ENCODE data around the gene SLC25A29. TPM values are rescaled to one million over a fixed set of nuclear protein-coding genes. Genes with fewer than 3 reads are reported as not detected.
A peak's percentile ranks its signal among the peaks of the same experiment; 100 is the strongest.

Gene SLC25A29
- total and polyA plus RNA-seq, 2 of the 4 experiments (the other 2 are of a cell fraction): 6.5 to 37.7 TPM

- in situ Hi-C loops (cut with MboI; ENCODE audit: low sequenced_read_pairs): no loop called here
Observed at GRCh38 chr14:100282083-100282350, 24.2 kb downstream of the SLC25A29 start.

More at GRCh38 chr14:100282083-100282350, 24.2 kb downstream of the SLC25A29 start:
- H3K27ac ChIP-seq (ENCODE audit: insufficient read depth, low read length): no peak overlapping the region
- dilution Hi-C loops (cut with HindIII; ENCODE audit: low sequenced_read_pairs, unreplicated experiment): no loop called here
- CTCF ChIA-PET: no interaction called here
- no peak overlapping the region for H3K23ac ChIP-seq (ENCODE audit: low read depth, low read length)
- H3K56ac ChIP-seq (ENCODE audit: extremely low read depth, insufficient read depth, low read length): no peak overlapping the region
- no peak overlapping the region for H4K5ac ChIP-seq (ENCODE audit: low read depth, low read length)
- H4K20me1 ChIP-seq (ENCODE audit: insufficient read depth, low read length): peaks cover 36% of the 10 kb centered on the region
- peaks cover 18% of the 10 kb centered on the region; the same call in 1 of the 2 replicates for H3K36me3 ChIP-seq (ENCODE audit: control insufficient read depth, insufficient read depth, low read length)
- no peak overlapping the region for H3K4me2 ChIP-seq (ENCODE audit: low read depth, low read length)
- ATAC-seq (ENCODE audit: low read depth): no peak
- TF ChIP-seq, protein P1, sequence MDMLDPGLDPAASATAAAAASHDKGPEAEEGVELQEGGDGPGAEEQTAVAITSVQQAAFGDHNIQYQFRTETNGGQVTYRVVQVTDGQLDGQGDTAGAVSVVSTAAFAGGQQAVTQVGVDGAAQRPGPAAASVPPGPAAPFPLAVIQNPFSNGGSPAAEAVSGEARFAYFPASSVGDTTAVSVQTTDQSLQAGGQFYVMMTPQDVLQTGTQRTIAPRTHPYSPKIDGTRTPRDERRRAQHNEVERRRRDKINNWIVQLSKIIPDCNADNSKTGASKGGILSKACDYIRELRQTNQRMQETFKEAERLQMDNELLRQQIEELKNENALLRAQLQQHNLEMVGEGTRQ (IDR thresholded peaks at IDR 0.05; ENCODE audit: low read depth, low read length): no peak
- WGBS, 2 experiments (ENCODE audit: extremely low coverage in 2 of 2, insufficient read length in 1 of 2): 90% methylated on average over 2 of the region's 7 CpGs; no CpG with 5 or more reads in 1 of the 2 experiments
- intact Hi-C loops (cut with micrococcal nuclease): no loop called here
- H3K9me3 ChIP-seq (ENCODE audit: control insufficient read depth, insufficient read depth, low read length): no peaks in the 10 kb centered on the region
- H2BK15ac ChIP-seq (ENCODE audit: low read depth, low read length): no peak overlapping the region
- H2BK20ac ChIP-seq (ENCODE audit: low read depth, low read length): no peak overlapping the region
- H3K18ac ChIP-seq (ENCODE audit: low read depth, low read length): no peak overlapping the region
- no peak overlapping the region for H2BK120ac ChIP-seq (ENCODE audit: low read depth, low read length)
- no peak overlapping the region for H2BK5ac ChIP-seq (ENCODE audit: low read depth, low read length, poor library complexity, severe bottlenecking)
- DNase-seq: no peak
- no peak overlapping the region for H3K4ac ChIP-seq (ENCODE audit: low read depth, low read length)
- H3K4me1 ChIP-seq (ENCODE audit: control insufficient read depth, insufficient read depth, low read length): peaks cover 14% of the 10 kb centered on the region
- H4K91ac ChIP-seq (ENCODE audit: insufficient read depth, low read depth, low read length): no peak overlapping the region
- no peak overlapping the region for H3K14ac ChIP-seq (replicated peaks; ENCODE audit: low read depth, low read length)
- no peak overlapping the region for H3K9ac ChIP-seq (ENCODE audit: low read depth, low read length)
- POLR2A ChIA-PET (ENCODE audit: unreplicated experiment): no interaction called here
- no peak overlapping the region for H4K8ac ChIP-seq (ENCODE audit: low read depth in 2 of 2, low read length in 2 of 2)
- no peak overlapping the region for H2AFZ ChIP-seq (replicated peaks; ENCODE audit: low read length, poor library complexity)
- no peaks in the 10 kb centered on the region for H3K27me3 ChIP-seq (ENCODE audit: control insufficient read depth, insufficient read depth, low read length)
- H2AK9ac ChIP-seq (replicated peaks; ENCODE audit: low read depth, low read length, poor library complexity): peak overlapping the region; percentile 28
- BruUV-seq (replicated peaks): no TSS peak
- H3K4me3 ChIP-seq (ENCODE audit: insufficient read depth, low read depth, low read length): no peak overlapping the region
- H3K79me1 ChIP-seq (ENCODE audit: low read depth in 1 of 2, low read length in 2 of 2): peaks cover 26 to 82% of the 10 kb centered on the region in 2 experiments
- no peak overlapping the region for H2AK5ac ChIP-seq (ENCODE audit: low read depth, low read length)
- H3K9me1 ChIP-seq (ENCODE audit: insufficient read depth, low read length): peaks cover 26% of the 10 kb centered on the region

All from IMR-90 (cell line).